Measurements from ENCODE around the gene ARHGAP24.
"Not testable (repeated sequence)": the region's sequence is repeated elsewhere in the genome, so short reads cannot be mapped to it uniquely, and the experiment has no call there.

Gene ARHGAP24

GRCh38 chr4:85821688-85822455 is 346.9 kb downstream of the ARHGAP24 start:
- DNase-seq: no peak

GRCh38 chr4:85823295-85823694 is 348.3 kb downstream of the ARHGAP24 start:
- DNase-seq: no peak

- no peak for DNase-seq
These were observed 349.4 kb downstream of the ARHGAP24 start for GRCh38 chr4:85824166-85824945.

GRCh38 chr4:85826060-85826678 is 351.2 kb downstream of the ARHGAP24 start:
- peak in 1 of 14 donors; percentile 2 for DNase-seq

- no peak for DNase-seq
These were observed 353.3 kb downstream of the ARHGAP24 start for GRCh38 chr4:85828027-85828890.

- DNase-seq: no peak
These were observed 354.5 kb downstream of the ARHGAP24 start for GRCh38 chr4:85829276-85830051.

GRCh38 chr4:85831647-85832046 is 356.7 kb downstream of the ARHGAP24 start:
- DNase-seq: no peak

- no peak for DNase-seq
These were observed 358.4 kb downstream of the ARHGAP24 start for GRCh38 chr4:85833302-85833701.

GRCh38 chr4:85834934-85835333 is 360.0 kb downstream of the ARHGAP24 start:
- DNase-seq: no peak

- DNase-seq: no peak
These were observed 361.9 kb downstream of the ARHGAP24 start for GRCh38 chr4:85836588-85837438.

GRCh38 chr4:85837439-85837733 is 362.4 kb downstream of the ARHGAP24 start:
- DNase-seq: no peak

- not testable (repeated sequence) for DNase-seq
These were observed 365.1 kb downstream of the ARHGAP24 start for GRCh38 chr4:85839981-85840451.

- peak in 8 of 14 donors; percentile 3 to 44 (median 27) for DNase-seq
These were observed 367.6 kb downstream of the ARHGAP24 start for GRCh38 chr4:85842540-85842939.

GRCh38 chr4:85853740-85854139 is 378.8 kb downstream of the ARHGAP24 start:
- DNase-seq: not testable (repeated sequence)

- DNase-seq: no peak
These were observed 379.6 kb downstream of the ARHGAP24 start for GRCh38 chr4:85854546-85854945.

GRCh38 chr4:85860066-85860740 is 385.3 kb downstream of the ARHGAP24 start:
- no peak for DNase-seq

GRCh38 chr4:85861064-85861765 is 386.3 kb downstream of the ARHGAP24 start:
- DNase-seq: no peak

GRCh38 chr4:85862896-85863295 is 387.9 kb downstream of the ARHGAP24 start:
- no peak for DNase-seq
